Motor neuron (in vitro differentiated cells): ENCODE data around the gene UST. TPM values are rescaled to one million over a fixed set of nuclear protein-coding genes. Genes with fewer than 3 reads are reported as not detected.

Experiments used
- ATAC-seq, 8 experiments: fragments of 200-7000 bp; cut with Tn5 transposase; replicated peaks in 6 of 8; 2 replicates each; pipeline ENCODE4 v1.8.0; 2021; ENCODE audit warnings: mild to moderate bottlenecking in 8 of 8, moderate library complexity in 8 of 8
- H3K27ac ChIP-seq, 2 donors: fragments of 250-450 bp; sonication (Bioruptor Pico); 2 replicates each; pipeline ENCODE4 v1.9.0; 2021; ENCODE audit warnings: antibody characterized with exemption in 2 of 2, mild to moderate bottlenecking in 2 of 2, moderate library complexity in 1 of 2
- H3K4me1 ChIP-seq, 2 donors: fragments of 250-450 bp; sonication (Bioruptor Pico); replicated peaks in 1 of 2; 2 replicates each; pipeline ENCODE4 v1.6.1; 2021; ENCODE audit warnings: antibody characterized with exemption in 2 of 2, mild to moderate bottlenecking in 2 of 2, moderate library complexity in 1 of 2
- H3K4me3 ChIP-seq, 5 donors: fragments of 250-450 bp; sonication (Bioruptor Pico); 2 replicates each; pipeline ENCODE4 v1.9.0; 2021; ENCODE audit warnings: antibody characterized with exemption in 5 of 5, mild to moderate bottlenecking in 5 of 5, moderate library complexity in 4 of 5
- WGBS, 10 experiments: fragments of 450-650 bp; shearing (Covaris generic); methylation state at CpG; one replicate each; pipeline ENCODE4 v1.0.0; 2022; 5-methylcytosine and 5-hydroxymethylcytosine counted together
- in situ Hi-C, 9 experiments: fragments of 400-800 bp; cut with MboI; loops; one replicate each; pipeline ENCODE4 v1.15.0; 2021; ENCODE audit warnings: low sequenced_read_pairs in 9 of 9, low pct_unique_long_range_greater_than_20kb in 2 of 9; ENCODE audit not compliant: unreplicated experiment in 9 of 9
- total RNA-seq, 8 experiments: library from RNA; unstranded; fragments of 300-600 nt; gene quantifications; 2 replicates each; pipeline versions ENCODE4 v1.2.3 to v1.2.4, GENCODE V29; 2022

Gene UST
- total RNA-seq, 8 experiments from 2014 or later = 5.2 to 22.9 (median 7.8) TPM

GRCh38 chr6:149079911-149080491 is 333.2 kb downstream of the UST start:
- peak; percentile 72 to 94 (median 86) for ATAC-seq
- H3K27ac ChIP-seq = no peak overlapping the region

GRCh38 chr6:149080511-149080910 is 333.7 kb downstream of the UST start:
- peak in 1 of 8 experiments; percentile 17 for ATAC-seq
- Histone ChIP-seq H3K4me3 (no peak overlapping the region), H3K27ac (no peak overlapping the region), H3K4me1 (peaks cover 0 to 4% of the 10 kb centered on the region in 2 donors)
- in situ Hi-C loops = loop anchor here in 6 of 9 experiments (10.0 to 25.0 kb wide), 4 partner anchors 232 to 357 kb away; partner anchors contain the start of gene TAB2 (in 1 of the 6)
- 0 to 85% (median 23%) methylated on average over 1 to 5 of the region's 5 CpGs; no CpG with 5 or more reads in 2 of the 10 experiments for WGBS, 10 experiments

More at GRCh38 chr6:149079911-149080491, 333.2 kb downstream of the UST start:
- WGBS, 10 experiments = 0 to 100% (median 73%) methylated on average over 1 to 6 of the region's 6 CpGs; no CpG with 5 or more reads in 1 of the 10 experiments
- in situ Hi-C loops = loop anchor here in 6 of 9 experiments (10.0 to 25.0 kb wide), 4 partner anchors 232 to 357 kb away; partner anchors contain the start of gene TAB2 (in 1 of the 6)
- H3K4me1 ChIP-seq = peaks cover 0 to 4% of the 10 kb centered on the region in 2 donors
- H3K4me3 ChIP-seq = no peak overlapping the region

- H3K4me1 ChIP-seq = peaks cover 4% of the 10 kb centered on the region in 2 donors
- H3K4me3 ChIP-seq = no peak overlapping the region
- in situ Hi-C loops = loop anchor here in 6 of 9 experiments (10.0 to 25.0 kb wide), 4 partner anchors 231 to 356 kb away; partner anchors contain the start of gene TAB2 (in 1 of the 6)
- ATAC-seq = no peak
- 50 to 100% (median 100%) methylated on average over 1 of the region's 1 CpG; no CpG with 5 or more reads in 2 of the 10 experiments for WGBS, 10 experiments
- H3K27ac ChIP-seq = no peak overlapping the region
Observed at GRCh38 chr6:149081281-149081680, 334.5 kb downstream of the UST start.

GRCh38 chr6:149082320-149082719 is 335.5 kb downstream of the UST start:
- peaks cover 4% of the 10 kb centered on the region in 2 donors for H3K4me1 ChIP-seq
- no peak overlapping the region for H3K4me3 ChIP-seq
- no peak overlapping the region for H3K27ac ChIP-seq
- WGBS, 10 experiments = 25 to 100% (median 42%) methylated on average over 1 to 6 of the region's 6 CpGs
- ATAC-seq = peak; percentile 15 to 86 (median 71)
- in situ Hi-C loops = loop anchor here in 6 of 9 experiments (10.0 to 25.0 kb wide), 4 partner anchors 230 to 355 kb away; partner anchors contain the start of gene TAB2 (in 1 of the 6)

GRCh38 chr6:149084026-149084425 is 337.2 kb downstream of the UST start:
- peaks cover 4% of the 10 kb centered on the region in 2 donors for H3K4me1 ChIP-seq
- no peak for ATAC-seq
- in situ Hi-C loops = loop anchor here in 6 of 9 experiments (10.0 to 25.0 kb wide), 4 partner anchors 228 to 353 kb away; partner anchors contain the start of gene TAB2 (in 1 of the 6)
- no peak overlapping the region for H3K27ac ChIP-seq
- no peak overlapping the region for H3K4me3 ChIP-seq

DNA sequence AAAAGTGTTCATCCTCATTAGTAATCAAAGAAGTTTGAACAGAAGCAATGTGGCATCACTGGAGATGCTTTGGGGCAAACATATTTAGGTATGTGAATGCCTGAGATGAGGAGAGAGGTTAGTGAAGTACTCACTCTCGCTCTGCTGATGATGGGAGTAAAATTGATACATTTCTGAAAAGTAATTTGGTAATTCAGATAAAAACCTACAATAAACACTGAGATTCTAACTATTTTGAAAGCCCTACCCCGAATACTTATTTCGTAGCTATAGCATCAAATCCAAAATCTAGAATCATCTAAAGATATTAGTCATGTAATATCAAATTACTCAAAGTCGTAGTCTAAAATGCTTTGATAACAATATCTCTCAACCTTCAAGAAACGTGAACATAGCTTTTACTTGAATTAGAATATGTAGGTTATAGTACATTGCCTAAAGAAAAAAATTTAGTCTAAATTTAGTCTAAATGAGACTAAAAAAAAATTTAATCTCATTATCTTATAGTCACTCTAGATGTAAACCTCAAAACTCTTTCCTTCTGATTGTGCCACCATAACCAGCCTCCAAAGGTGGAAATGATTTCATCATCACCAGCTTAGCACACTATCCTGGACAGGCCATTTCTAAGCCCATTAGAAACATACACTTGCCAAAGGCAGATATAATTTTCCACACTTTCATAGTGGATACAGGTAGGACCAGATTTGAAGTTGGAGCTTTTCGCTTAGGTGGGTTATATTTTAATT is 338.2 kb downstream of the UST start:
- ATAC-seq = no peak
- Histone ChIP-seq H3K27ac (no peak overlapping the region), H3K4me1 (peaks cover 4% of the 10 kb centered on the region in 2 donors), H3K4me3 (no peak overlapping the region)
- in situ Hi-C loops = loop anchor here in 6 of 9 experiments (10.0 to 25.0 kb wide), 4 partner anchors 227 to 352 kb away; partner anchors contain the start of gene TAB2 (in 1 of the 6)
- WGBS, 10 experiments = 84 to 100% (median 94%) methylated on average over 2 to 6 of the region's 6 CpGs; no CpG with 5 or more reads in 1 of the 10 experiments

- no peak for ATAC-seq
- Histone ChIP-seq H3K27ac (no peak overlapping the region), H3K4me1 (peaks cover 1 to 4% of the 10 kb centered on the region in 2 donors), H3K4me3 (no peak overlapping the region)
- in situ Hi-C loops = loop anchor here in 6 of 9 experiments (10.0 to 25.0 kb wide), 4 partner anchors 227 to 352 kb away; partner anchors contain the start of gene TAB2 (in 1 of the 6)
Observed at GRCh38 chr6:149085557-149085938, 338.7 kb downstream of the UST start.

DNA sequence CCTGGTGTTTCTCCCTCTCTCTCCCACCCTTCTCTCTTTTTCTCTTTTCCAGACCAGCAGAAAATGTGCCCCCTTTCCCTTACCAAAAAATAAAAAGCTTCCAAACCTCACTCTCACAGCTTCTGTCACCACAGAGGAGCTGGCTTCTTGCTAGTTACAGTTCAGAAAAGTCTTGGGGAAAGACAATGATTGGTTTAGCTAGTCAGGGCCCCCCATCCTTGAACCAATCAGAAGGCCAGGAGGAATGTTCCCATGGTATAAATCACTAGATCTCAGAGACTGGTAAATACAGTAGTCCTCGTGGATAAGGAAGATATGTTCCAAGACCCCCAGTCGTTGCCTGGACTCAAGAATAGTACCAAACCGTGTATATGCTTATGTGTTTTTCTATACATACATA is 339.5 kb downstream of the UST start:
- no peak overlapping the region for H3K27ac ChIP-seq
- no peak for ATAC-seq
- 55 to 100% (median 90%) methylated on average over 1 to 3 of the region's 3 CpGs; no CpG with 5 or more reads in 3 of the 10 experiments for WGBS, 10 experiments
- H3K4me1 ChIP-seq = peaks cover 0 to 4% of the 10 kb centered on the region in 2 donors
- no peak overlapping the region for H3K4me3 ChIP-seq
- in situ Hi-C loops = loop anchor here in 6 of 9 experiments (10.0 to 25.0 kb wide), 4 partner anchors 226 to 351 kb away; partner anchors contain the start of gene TAB2 (in 1 of the 6)

- Histone ChIP-seq H3K4me1 (peaks cover 0 to 4% of the 10 kb centered on the region in 2 donors), H3K4me3 (no peak overlapping the region), H3K27ac (no peak overlapping the region)
- ATAC-seq = no peak
- 65 to 100% (median 92%) methylated on average over 1 to 5 of the region's 6 CpGs for WGBS, 10 experiments
- in situ Hi-C loops = loop anchor here in 6 of 9 experiments (10.0 to 25.0 kb wide), 4 partner anchors 224 to 349 kb away; partner anchors contain the start of gene TAB2 (in 1 of the 6)
Observed at GRCh38 chr6:149087898-149088297, 341.1 kb downstream of the UST start.

DNA sequence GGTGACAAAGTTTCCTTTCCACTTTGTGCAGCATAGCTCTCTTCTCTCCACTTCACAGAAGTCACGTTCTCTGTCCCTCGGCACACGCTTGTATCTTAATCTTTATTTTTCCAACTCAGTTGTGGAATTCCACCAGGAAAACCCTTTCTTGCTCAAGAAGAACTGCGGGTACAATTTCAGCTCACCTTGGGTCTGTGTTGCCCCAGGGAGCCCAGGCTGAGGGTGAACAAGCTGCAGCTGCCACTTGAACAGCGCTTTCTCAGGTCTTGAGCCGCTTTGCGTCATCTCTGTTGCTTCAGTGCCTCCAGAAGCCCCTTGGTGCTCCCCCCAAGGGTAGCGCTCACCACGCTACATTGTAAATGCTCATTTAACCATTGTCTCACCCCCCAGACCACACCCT is 341.5 kb downstream of the UST start:
- WGBS, 10 experiments = 77 to 100% (median 97%) methylated on average over 3 to 8 of the region's 9 CpGs; no CpG with 5 or more reads in 1 of the 10 experiments
- no peak overlapping the region for H3K27ac ChIP-seq
- no peak overlapping the region for H3K4me3 ChIP-seq
- no peak for ATAC-seq
- in situ Hi-C loops = loop anchor here in 6 of 9 experiments (10.0 to 25.0 kb wide), 4 partner anchors 224 to 349 kb away; partner anchors contain the start of gene TAB2 (in 1 of the 6)
- H3K4me1 ChIP-seq = peaks cover 0 to 4% of the 10 kb centered on the region in 2 donors

- peaks cover 0 to 4% of the 10 kb centered on the region in 2 donors for H3K4me1 ChIP-seq
- in situ Hi-C loops = loop anchor here in 6 of 9 experiments (10.0 to 25.0 kb wide), 4 partner anchors 223 to 348 kb away; partner anchors contain the start of gene TAB2 (in 1 of the 6)
- no peak overlapping the region for H3K27ac ChIP-seq
- peak in 1 of 8 experiments; percentile 21 for ATAC-seq
- WGBS, 10 experiments = 78 to 100% (median 100%) methylated on average over 2 to 5 of the region's 8 CpGs; no CpG with 5 or more reads in 5 of the 10 experiments
- H3K4me3 ChIP-seq = no peak overlapping the region
Observed at GRCh38 chr6:149089510-149089909, 342.7 kb downstream of the UST start.

GRCh38 chr6:149090937-149091336 is 344.1 kb downstream of the UST start:
- WGBS, 10 experiments = 47 to 100% (median 80%) methylated on average over 1 to 4 of the region's 4 CpGs; no CpG with 5 or more reads in 4 of the 10 experiments
- in situ Hi-C loops = loop anchor here in 3 of 9 experiments (25.0 kb wide), 2 partner anchors 221 to 346 kb away; partner anchors contain the start of gene TAB2 (in 1 of the 3)
- peaks cover 0 to 3% of the 10 kb centered on the region in 2 donors for H3K4me1 ChIP-seq
- H3K4me3 ChIP-seq = no peak overlapping the region
- ATAC-seq = no peak
- H3K27ac ChIP-seq = no peak overlapping the region
